NB4 (cell line): ENCODE measurements around the gene PRPF19.

Experiments used
- CTCF ChIP-seq: IDR thresholded peaks from one replicate; pipeline ENCODE4 v1.5.1; 2012; ENCODE audit warnings: low read depth, low read length
- MAX ChIP-seq: IDR thresholded peaks from 2 replicates; pipeline ENCODE4 v1.6.1; 2011; ENCODE audit warnings: low read depth, low read length
- MYC ChIP-seq: IDR thresholded peaks from 2 replicates; pipeline ENCODE4 v1.6.1; 2011; ENCODE audit warnings: low read depth, low read length
- POLR2A ChIP-seq: IDR thresholded peaks from 2 replicates; pipeline ENCODE4 v1.6.1; 2011; ENCODE audit warnings: mild to moderate bottlenecking; ENCODE audit not compliant: insufficient read length; ENCODE audit errors: extremely low read depth

- TF ChIP-seq POLR2A (no peak), CTCF (no peak), MYC (no peak), MAX (no peak)
Observed at GRCh38 chr11:60875366-60876167, 30.8 kb downstream of the PRPF19 start.
